Sigmoid colon (tissue), 3 donors: ENCODE results near the gene IL27RA.

ENCODE experiments used
- CTCF ChIP-seq, 4 experiments: fragments of 450-650 bp in 3 of 4; fragments of 200-600 bp in 1 of 4; IDR thresholded peaks; one replicate each; pipeline ENCODE4 v1.5.1; 2016 to 2019; ENCODE audit warnings: antibody characterized with exemption in 4 of 4, mild to moderate bottlenecking in 3 of 4, moderate library complexity in 2 of 4
- POLR2A ChIP-seq, 2 donors: fragments of 450-650 bp; IDR thresholded peaks; one replicate each; pipeline ENCODE4 v1.6.1; 2016; ENCODE audit warnings: antibody characterized with exemption in 2 of 2, mild to moderate bottlenecking in 2 of 2, moderate library complexity in 2 of 2

DNA sequence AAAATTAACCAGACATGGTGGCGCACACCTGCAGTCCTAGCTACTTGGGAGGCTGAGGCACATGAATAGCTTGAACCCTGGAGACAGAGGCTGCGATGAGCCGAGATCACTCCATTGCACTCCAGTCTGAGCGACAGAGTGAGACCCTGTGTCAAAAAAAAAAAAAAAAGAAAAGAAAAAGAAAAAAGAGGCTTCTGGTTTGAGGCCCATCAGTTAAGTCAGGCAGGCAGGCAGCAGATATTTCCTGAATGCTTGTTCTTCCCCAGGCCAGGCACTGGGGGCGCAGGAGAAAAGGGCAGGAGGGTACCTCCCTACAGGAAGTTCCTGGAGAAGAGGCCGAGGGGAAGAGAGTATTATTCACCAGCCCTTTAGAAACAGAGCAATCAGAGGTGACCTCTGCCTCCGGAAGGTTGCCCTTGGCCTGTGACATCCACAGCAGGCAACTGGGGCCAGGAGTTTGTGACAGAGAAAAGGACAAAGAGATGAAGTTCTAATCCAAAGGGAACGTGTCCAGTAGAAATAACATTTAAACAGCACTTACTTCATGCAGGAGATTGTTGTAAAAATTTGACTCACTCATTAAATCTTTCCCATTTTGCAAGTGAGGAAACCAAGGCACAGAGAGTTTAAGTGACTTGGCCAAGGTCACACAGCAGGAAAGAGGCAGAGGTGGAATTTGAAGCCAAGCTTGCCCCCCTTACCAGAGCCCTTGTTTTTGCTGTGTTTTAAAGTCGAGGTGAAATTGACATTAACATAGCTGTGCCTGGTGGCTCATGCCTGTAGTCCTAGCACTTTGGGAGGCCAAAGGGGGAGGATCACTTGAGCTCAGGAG, 7.9 kb upstream of the IL27RA start:
- peak in 1 of 4 experiments; percentile 11 for TF ChIP-seq CTCF (IDR thresholded peaks at IDR 0.05)
- TF ChIP-seq POLR2A (IDR thresholded peaks at IDR 0.05) = no peak
